22Rv1 (cell line): Measurements from ENCODE around the gene SIPA1L2.

Experiments used
- ZFX ChIP-seq: fragments of 450-650 bp; IDR thresholded peaks from 2 replicates; pipeline ENCODE4 v1.6.1; 2017; ENCODE audit warnings: antibody characterized with exemption, borderline replicate concordance
- TF ChIP-seq, protein P1 (sequence below): fragments of 450-650 bp; IDR thresholded peaks from 2 replicates; pipeline ENCODE4 v1.5.1; 2017; ENCODE audit warnings: mild to moderate bottlenecking

DNA sequence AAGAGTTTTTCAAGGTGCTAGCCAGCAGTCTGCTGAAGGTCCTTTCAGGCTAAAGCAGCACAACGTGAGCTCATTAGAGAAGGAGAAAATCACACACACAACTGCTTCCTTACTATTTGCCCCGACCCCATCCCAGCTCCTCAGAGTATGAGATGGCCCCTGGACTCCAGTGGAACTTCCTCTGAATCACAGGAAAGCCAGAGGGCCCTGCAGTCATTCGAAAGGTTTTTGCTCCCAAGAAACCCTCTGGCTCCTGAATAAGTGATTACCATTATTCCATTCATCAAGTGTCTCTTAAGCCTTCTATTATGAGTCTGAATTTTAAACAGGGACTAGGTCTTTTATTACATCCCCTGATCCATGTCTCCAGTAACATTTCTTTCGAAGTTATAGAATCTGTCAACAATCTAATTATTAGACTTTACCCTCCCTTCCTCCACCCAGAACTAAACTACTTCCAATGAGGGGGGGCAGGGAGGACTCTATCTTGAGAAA is 14.6 kb downstream of the SIPA1L2 start:
- TF ChIP-seq, protein P1, sequence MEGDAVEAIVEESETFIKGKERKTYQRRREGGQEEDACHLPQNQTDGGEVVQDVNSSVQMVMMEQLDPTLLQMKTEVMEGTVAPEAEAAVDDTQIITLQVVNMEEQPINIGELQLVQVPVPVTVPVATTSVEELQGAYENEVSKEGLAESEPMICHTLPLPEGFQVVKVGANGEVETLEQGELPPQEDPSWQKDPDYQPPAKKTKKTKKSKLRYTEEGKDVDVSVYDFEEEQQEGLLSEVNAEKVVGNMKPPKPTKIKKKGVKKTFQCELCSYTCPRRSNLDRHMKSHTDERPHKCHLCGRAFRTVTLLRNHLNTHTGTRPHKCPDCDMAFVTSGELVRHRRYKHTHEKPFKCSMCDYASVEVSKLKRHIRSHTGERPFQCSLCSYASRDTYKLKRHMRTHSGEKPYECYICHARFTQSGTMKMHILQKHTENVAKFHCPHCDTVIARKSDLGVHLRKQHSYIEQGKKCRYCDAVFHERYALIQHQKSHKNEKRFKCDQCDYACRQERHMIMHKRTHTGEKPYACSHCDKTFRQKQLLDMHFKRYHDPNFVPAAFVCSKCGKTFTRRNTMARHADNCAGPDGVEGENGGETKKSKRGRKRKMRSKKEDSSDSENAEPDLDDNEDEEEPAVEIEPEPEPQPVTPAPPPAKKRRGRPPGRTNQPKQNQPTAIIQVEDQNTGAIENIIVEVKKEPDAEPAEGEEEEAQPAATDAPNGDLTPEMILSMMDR: no peak
- TF ChIP-seq ZFX: no peak
